Activated T-cell treated with anti-CD3 and anti-CD28 coated beads for 48 hours (primary cell): ENCODE measurements around the gene ME3.

ENCODE experiments used
- DNase-seq: peaks from one replicate; pipeline ENCODE4 v3.0.0-alpha.2; 2020; ENCODE audit warnings: low read depth

ME3 gene

DNA sequence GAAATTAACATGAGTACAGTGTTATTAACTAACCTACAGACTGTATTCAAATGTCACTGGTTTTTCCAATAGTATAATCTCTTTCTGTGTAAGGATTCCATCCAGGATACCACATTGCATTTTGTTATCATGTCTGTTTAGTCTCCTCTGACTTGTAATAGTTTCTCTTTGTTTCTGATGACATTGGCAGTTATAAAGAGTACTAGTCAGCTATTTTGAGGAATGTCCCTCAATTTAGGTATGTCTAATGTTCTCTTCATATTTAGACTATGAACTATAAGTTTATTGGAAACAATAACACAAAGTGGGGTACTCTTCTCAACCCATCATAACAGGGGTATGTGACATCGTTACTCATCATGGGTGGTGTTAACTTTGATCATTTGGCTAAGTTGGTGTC is 20.3 kb upstream of the ME3 start:
- no peak for DNase-seq

DNA sequence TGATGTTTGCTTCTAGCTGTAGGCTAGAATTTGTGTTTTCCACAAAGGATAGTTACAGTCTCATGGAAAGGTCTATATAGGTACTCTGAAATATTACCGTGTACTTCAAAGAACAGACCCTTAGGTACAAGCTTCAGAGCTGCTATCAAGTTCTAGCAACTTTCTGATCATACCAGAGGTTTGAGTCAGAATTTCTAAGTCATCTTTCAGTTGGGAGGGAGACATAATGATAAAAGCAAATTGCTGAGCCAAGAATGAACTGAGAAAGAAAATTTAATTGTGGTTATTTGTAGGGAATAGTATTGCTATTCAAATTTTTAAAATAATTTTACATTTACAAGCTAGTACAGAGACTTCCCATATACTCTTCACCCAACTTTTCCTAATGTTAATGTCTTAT is 19.9 kb upstream of the ME3 start:
- no peak for DNase-seq

DNA sequence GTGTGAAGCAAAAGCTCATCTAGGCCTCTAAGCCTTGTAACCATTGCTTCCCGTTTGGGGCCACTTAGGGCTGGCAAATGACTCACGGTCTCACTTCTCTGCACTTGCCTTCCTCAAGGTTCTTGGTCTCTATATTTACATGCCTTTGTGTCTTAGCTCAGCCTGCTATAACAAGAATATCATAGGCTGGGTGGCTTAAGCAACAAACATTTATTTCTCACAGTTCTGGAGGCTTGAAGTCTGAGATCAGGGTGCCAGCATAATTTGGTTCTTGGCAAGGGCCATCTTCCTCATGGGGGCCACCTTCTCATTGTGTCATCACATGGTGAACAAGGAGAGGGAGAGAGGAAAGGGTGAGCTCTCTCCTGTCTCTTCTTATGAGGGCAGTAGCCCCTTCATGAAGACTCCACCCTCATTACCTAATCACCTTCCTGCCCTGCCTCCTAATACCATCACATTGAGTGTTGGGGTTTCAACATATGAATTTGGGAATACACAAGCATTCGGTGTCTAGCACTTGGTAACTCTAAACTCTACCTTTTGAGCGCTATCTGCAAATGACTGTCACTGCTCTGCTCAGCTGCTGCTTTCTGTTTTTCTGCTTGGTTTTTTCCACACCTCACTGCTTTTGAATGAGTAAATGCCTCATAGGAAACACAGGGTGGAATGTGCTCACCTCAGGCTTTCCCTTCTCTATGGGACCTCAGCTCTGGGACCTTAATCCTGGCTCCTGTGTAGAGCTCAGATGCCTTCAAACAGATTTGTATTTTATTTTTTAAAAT is 16.2 kb upstream of the ME3 start:
- peak; percentile 18 for DNase-seq

DNA sequence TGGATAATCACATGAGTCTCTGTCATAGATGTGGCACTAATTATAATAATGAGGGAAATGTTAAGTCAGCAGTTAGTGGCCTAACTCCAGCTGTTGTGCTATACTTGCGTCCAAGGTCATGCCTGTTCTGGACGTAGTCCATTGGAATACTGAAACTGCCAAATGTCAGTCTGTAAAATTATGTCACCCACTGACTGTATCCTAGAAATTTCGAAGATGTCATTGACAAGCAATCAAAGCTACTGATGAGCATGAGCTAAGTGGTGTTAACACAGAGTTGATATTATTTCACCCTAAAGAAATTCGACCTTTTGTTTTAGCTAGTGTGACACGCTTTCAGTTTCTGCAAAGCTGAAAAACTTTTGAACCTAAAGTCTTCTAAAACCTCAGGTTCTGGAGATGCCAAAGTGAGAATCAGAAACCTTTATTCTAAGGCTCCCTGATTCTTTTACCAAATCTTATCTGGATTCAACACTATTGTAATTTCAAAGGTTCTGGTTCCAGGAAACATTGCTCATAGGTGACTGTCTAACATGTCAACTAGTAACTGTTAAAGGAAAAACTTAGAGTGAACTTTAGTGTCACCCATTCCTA is 14.9 kb upstream of the ME3 start:
- no peak for DNase-seq

DNA sequence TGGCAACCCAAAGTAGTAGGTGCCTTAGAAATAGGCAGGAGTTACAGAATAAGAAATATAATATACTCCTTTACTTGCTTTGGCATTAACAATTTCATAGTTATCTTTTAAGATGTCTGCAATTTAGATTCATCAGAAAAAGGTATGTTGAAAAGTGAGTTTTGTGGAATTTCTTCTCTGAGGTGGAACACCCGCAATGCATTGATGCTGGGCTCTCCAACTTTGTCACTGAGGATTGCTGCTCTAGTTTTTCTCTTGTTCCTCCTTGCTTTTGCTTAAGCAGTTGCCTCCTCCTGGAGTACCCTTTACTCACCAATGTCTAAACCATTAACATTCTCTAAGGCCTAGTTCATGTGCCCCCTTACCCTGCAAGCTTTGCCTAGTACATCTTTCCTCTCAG is 14.1 kb upstream of the ME3 start:
- DNase-seq: no peak

DNA sequence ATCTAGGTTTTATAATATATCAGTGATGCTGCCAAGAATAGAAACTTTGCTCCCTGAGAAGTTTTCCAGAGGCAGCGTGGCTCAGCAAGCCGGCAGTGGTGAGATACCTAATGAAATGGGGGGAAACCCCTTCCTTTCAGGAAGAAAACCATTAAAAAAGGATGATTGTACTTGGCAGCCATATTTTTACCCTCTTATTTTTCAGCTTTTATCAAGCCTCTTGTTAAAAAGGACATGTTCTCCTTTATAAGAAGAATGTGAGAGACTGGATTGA is 9.0 kb upstream of the ME3 start:
- no peak for DNase-seq

DNA sequence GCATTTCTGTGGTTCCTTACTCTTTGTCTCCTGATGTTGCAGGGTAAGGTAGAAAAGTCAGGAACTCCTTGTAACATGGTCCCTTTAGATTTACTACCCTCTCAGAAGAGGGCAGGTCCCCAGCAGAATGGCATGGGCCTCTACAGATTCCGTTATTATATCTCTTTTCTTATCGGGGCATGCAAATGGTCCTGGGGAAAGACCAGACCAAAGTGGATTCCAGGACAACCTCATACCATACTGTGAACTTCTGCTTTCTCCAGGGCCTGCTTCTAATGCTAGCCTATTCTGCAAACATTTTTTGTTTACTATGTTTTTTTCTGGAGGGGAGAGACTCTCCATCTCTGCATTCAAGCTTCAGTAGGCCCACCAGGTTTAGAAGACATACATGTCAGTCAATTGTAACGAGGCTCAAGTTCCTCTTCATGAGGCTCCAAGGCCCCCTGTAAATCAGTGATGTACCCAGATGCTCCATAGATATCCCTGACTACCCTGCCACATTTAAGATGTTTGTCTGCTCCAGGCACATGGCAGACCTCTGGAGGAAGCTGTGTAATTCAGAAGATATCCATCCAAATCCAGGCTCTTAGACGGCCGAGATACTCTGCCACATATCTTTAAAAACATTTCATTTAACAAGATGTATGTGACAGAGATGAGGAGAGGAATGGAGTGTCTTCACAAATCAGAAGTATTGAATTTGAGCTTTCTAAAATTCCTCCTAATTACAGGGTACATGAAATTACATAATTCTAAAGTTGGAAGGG is 8.5 kb upstream of the ME3 start:
- DNase-seq: no peak

DNA sequence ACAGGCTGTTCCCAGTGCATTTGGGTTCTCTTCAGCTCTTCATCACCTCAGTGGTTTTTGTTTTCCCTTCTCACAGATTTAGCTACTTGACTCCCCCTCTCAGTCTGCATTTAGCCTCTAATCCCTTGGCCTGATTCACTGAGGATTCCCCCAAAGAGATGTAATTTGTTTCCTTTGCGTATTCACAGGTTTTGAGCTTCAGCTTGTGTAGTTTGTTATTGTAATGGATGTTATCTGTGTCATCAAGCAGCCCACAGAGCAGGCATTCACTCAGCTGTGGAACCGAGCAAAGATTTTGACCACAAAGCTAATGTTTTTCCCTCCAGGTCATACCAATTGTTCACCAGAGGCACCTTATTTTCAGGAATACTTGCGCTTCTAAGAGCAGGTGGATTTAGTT is 6.4 kb upstream of the ME3 start:
- DNase-seq: no peak

DNA sequence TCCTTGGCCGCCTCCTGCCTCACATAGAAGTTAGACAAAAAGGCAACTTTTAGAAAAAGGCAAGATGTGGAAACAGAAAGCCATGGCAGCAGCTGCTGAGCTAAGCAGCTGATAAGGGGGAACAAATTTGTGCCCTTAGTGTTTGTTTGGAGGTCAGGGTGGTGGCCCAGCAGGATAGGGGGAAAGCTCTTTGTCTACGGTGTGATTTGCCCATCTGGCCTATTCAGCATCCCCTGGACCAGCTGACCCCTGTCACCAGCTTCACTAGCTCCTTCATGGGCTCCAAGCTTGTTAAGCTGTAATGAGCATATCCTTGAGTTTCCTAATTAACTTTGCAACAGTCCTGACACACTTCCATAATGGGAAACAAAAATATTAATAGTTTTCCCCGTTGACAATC is 5.9 kb upstream of the ME3 start:
- no peak for DNase-seq

DNA sequence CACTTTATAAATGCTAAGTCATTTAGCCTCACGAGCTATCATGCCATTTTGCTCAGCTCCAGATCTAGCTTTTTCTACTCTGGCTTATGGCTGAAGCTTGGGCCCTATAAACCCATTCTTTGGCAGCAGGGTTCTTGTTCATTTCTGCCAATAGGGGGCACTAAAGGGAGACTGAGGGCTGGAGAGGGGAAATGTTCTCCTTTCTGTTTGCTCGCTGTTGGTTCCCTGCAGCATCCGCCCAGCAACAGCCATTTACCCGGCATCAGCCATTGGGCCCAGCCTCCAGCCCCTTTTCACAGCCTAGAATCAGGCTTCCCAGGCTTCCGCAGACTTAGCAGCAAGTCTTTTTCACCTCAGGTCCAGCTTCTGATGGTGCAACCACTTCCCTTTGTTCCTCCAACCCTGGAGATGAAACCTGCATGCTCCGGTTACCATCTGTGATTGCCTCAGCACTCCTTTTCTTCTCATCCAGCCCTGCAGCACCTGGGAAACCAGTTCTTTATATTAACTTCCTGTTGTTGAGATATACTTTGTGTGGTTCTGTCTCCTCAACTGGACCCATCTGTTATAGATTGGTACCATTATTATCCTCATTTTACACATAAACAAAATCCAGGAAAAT is 4.2 kb upstream of the ME3 start:
- DNase-seq: no peak

DNA sequence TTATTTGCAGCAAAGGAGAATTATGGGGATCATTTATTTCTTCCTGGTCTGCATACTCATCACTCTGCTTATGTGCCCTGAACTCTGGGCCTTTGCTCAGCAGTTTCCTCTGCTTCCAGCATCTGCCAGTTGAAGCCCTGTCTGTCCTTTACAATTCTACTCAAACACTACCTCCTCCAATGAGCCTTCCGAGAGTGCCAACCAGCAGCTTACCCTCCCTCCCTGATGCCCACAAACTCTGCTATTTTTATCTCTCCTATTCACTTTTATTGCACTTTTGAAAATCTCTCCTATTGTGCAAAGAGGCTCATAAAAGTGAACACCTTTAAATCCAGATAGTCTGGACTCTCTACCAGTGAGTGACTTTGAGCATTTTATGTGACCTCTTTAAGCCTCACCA is 3.6 kb upstream of the ME3 start:
- DNase-seq: no peak

DNA sequence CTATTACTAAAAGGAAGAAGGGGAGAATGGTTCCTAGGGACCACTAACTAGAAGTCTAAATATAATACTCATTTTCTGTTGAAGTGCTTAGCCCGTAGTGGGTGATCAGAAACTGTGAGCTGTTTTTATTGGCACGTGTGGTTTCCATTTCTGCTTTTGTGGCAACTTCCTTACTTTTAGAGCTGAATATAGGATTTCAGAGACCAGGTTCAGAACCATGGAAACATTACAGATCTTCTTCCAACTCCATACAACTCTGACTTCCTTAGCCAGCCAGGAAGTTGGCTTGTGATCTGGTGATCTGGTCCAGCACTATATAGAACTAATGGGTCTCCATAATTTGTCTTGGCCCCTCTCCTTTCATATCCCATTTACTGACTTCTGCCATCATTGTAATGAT is 2.6 kb upstream of the ME3 start:
- no peak for DNase-seq

DNA sequence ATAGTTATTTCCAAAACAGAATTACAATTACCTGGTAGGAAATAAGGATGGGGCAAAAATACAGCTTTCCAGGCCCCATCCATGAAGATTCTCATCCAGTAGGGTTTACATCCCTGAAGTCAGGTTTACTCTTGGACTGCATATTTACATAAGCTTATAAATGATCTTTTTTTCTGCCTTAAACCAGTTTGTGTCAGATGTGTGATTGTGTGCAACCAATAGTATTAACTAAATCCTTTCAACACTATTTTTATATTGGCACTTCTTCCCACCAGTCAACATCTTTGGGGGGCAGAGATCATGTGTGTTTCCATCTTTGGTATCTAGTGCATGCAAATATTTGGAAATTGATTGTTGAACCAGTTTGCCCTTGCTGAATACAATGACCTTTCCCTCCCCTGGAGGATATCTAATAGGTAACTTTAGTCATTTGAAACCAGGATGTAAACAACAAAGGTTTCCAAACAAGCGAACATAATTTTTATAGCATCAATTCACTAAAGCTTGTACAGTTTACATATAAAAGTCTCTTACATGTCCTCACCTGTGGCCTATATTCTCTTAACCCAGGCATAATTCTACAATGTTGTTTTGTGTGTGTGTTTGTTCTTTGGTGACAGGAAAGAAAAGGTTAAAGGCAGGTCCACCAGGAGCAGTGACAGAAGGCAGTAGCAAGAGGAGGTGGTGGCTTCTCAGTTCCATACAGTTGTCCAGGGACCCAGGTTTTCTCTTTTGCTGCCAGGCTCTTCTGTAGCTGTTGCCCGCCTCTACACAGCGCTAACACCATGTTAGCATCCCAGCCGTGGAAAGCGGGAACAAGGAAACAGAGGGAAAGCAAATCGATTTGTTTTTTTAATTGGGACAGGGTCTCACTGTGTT is 1.7 kb upstream of the ME3 start:
- DNase-seq: no peak

DNA sequence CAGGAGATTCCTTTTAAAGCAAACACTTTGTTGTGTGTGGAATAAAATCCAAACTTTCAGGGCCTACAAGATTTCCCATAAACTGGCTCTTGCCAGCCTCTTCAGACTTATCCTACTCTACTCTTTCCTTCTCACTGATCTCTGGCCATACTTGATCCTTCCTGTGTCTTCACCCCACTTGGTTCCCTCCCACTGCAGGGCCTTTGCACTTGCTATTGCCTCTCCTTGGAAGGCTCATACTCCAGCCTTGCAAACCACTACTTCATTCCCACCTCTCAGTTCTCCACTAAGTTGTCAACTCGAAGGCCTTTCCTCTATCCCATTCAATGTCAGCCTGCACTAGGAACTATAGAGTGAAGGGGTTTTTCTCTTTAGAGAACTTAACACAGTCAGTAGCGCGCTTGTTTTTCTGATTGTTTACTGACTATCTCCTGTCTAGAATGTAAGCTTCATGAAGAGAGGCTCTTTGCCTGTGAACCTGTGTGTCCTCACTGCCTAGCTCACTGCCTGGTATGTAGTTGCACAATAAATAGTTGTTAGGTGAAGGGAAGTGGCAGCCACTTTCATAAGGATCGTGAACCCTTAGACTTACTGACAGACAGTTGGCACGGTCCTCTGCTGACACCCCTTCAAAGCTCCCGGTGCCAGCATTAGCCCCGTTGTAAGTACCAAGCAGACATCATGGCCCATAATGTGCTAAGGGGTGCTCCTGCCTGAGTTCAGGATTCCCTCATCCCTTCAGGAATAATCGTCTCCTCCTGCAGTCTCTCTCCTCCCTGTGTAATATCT is 833 bp upstream of the ME3 start:
- DNase-seq: no peak

DNA sequence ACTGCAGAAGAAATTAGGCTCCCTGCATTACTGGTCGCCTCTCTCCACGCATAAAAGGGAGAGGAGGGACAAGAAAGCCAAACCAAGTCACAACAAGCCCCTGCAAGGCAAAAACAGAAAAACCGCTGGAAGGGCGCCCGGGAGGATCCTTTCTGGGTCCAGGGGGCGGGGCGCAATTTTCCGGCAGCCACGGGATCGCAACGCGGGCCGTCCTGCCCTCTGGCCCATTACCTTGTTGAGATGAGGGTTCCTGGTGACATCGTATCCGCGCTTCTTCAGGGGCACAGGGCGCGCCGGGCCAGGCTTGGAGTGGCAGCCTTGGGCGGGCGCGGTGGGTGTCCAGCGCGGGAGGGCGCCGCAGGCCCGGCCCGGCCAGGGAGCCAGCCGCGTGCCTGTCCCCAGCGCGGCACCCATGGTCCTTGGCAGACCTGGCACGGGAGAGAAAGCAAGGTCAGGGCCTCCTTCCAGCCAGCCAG is 847 bp downstream of the ME3 start:
- no peak for DNase-seq

DNA sequence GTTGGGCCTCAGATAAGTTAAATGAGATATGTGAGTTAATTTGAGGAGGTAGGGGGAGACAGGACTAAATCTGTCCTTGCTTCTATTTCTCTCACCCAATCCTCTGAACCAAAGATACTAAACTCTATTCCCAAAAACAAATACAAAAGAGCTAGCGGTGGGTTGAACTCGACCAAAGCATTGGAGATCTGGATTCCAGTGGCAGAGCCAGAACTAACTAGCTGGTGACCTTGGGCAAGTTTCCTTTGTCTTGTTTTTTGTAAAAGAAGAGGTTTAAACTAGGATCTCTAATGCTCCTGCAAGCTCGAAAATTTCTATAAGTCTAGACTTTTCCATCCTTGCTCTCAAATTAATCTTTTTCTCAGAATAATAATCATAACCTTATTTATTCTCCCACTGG is 1.5 kb downstream of the ME3 start:
- no peak for DNase-seq

DNA sequence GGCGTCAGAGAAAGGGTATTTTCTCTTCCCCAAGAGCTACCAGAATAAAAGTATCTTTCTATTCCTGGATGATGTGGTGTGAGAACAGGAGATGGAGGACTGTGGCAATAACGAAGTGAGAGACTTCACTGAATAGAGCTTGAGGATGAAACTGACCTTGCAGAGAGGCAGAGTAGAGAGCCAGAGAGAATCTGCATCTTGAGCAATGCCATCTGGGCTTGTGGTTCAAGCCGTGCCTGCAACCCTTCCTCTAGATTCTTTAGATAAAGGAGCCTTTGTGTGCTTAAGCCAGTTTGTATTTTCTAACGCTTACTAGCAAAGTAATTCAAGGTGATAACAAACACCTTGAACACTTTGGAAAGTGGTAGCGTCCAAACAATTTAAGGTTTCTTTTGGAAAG is 2.2 kb downstream of the ME3 start:
- DNase-seq: no peak

DNA sequence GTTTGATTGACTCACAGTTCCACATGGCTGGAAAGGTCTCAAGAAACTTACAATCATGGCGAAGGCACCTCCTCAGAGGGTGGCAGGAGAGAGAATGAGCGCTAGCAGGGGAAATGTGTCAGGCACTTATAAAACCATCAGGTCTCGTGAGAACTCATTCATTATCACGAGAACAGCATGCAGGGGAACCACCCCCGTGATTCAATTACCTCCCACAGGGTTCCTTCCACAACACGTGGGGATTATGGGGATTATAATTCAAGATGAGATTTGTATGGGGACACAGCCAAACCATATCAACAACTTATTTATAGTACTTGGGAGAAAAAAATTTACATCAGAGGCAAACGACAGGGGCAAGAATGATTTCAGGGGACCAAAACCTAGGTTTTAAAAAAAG is 3.0 kb downstream of the ME3 start:
- no peak for DNase-seq

DNA sequence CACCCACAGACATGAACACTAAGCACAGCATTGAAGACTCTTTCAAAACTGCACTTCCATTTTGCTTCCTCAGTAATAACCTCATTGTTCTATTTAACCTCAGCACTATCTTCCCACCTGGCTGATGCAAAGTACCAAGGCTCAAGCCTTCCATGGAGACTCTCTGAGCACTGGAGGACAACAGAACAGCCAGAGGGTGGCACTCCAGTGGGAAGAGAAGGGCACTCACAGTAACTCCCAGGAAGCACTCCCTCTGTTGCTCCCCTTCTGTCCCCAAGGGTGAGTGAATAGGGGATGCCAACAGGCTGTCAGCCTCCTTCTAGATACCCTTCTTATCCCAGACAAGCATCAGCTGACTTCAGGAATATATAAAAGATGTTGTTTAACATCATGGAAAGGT is 3.5 kb downstream of the ME3 start:
- DNase-seq: no peak

DNA sequence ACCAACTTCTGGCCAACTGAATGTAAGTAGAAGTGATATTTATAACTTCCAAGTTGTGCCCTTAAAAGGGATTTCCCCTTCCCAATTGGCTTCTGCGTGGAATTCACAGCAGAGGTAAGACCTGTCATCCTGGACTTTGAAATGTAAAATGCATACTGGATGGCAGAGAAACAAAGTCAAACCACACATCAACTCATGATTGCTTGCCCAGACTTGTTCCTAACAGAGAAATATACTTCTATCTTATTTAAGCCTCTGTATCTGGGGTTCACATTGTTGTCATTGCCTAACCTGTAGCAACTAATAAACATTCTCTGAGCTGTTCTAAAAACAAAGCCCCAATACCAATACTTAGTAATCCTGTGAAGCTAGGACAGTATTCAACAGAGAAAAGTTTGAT is 6.2 kb downstream of the ME3 start:
- no peak for DNase-seq

DNA sequence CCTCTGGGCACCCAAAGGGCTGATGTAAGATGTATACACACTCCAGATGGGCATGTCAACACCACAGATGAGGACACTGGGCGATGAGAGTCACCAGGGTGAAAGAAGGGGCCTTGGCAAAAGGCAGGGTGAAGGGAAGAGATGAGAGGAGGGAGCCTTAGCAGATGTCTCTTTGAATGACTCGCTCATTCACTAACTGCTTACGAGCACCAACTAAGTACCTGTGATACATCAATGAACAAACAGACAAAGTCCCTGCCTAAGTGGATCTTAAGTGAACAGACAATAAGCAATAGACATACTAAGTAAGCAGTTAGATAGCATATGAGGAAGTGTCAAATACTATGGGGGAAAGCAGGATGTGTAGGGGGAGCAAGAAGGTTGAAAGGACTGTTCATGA is 7.5 kb downstream of the ME3 start:
- no peak for DNase-seq
